SK-N-SH (cell line): Measurements from ENCODE around the gene PLP2. TPM values are rescaled to one million over a fixed set of nuclear protein-coding genes. Genes with fewer than 3 reads are reported as not detected.

Experiments
- CTCF ChIA-PET: fragments of 300-600, 350-600 bp; formaldehyde crosslinking; extraction: SDS; loops from one replicate; lab custom pipeline; 2021; lab: Yijun Ruan, JAX
- POLR2A ChIA-PET: fragments of 350-600 bp; sonication (Branson Sonifier 250); formaldehyde crosslinking; extraction: SDS; loops from one replicate; lab custom pipeline; 2020; ENCODE audit warnings: antibody characterized with exemption, inconsistent platforms; lab: Yijun Ruan, JAX
- DNase-seq: peaks from one replicate; pipeline ENCODE4 v3.0.0; 2012
- H2AFZ ChIP-seq: fragments of 200-600 bp; sonication (generic); 2 replicates; pipeline ENCODE4 v1.8.1; 2016; ENCODE audit warnings: antibody characterized with exemption, mild to moderate bottlenecking, low read depth
- H3F3A ChIP-seq: fragments of 200-600 bp; sonication (generic); replicated peaks from 2 replicates; pipeline ENCODE3; 2016; ENCODE audit warnings: antibody characterized with exemption, mild to moderate bottlenecking; ENCODE audit not compliant: insufficient read depth
- H3K27ac ChIP-seq, 2 experiments: fragments of 200-500 bp in 1 of 2; fragments of 200-600 bp in 1 of 2; sonication (Bioruptor generic) in 1 of 2; sonication (generic), shearing (Covaris generic) in 1 of 2; 2 replicates each; pipeline versions ENCODE4 v1.5.1 to v1.6.1; 2014 to 2016; ENCODE audit warnings: low read depth in 2 of 2, inconsistent platforms in 1 of 2, low read length in 1 of 2, mild to moderate bottlenecking in 1 of 2, mixed read lengths in 1 of 2
- H3K27me3 ChIP-seq: fragments of 200-600 bp; sonication (generic), shearing (Covaris generic); 2 replicates; pipeline ENCODE4 v1.6.1; 2016; ENCODE audit warnings: mixed run types; ENCODE audit not compliant: insufficient read depth
- H3K36me3 ChIP-seq, 2 experiments: fragments of 200-500 bp in 1 of 2; fragments of 200-600 bp in 1 of 2; sonication (Bioruptor generic) in 1 of 2; sonication (generic) in 1 of 2; replicated peaks in 1 of 2; 2 replicates each; pipeline versions ENCODE3 to v1.5.1; 2014 to 2016; ENCODE audit warnings: low read length in 1 of 2, mild to moderate bottlenecking in 1 of 2; ENCODE audit not compliant: insufficient read depth in 2 of 2, control insufficient read depth in 1 of 2
- H3K4me1 ChIP-seq, 2 experiments: fragments of 200-500 bp in 1 of 2; fragments of 200-600 bp in 1 of 2; sonication (Bioruptor generic) in 1 of 2; sonication (generic), shearing (Covaris generic) in 1 of 2; 2 replicates each; pipeline versions ENCODE4 v1.5.1 to v1.6.1; 2014 to 2016; ENCODE audit warnings: low read depth in 1 of 2, low read length in 1 of 2, mixed run types in 1 of 2; ENCODE audit not compliant: insufficient read depth in 2 of 2, control insufficient read depth in 1 of 2
- H3K4me2 ChIP-seq: fragments of 200-600 bp; sonication (generic), shearing (Covaris generic); 2 replicates; pipeline ENCODE4 v1.6.1; 2017; ENCODE audit warnings: mixed run types
- H3K4me3 ChIP-seq, 2 experiments: fragments of 200-500 bp in 1 of 2; fragments of 200-600 bp in 1 of 2; sonication (Bioruptor generic) in 1 of 2; sonication (generic), shearing (Covaris generic) in 1 of 2; 2 replicates each; pipeline versions ENCODE4 v1.5.1 to v1.8.1; 2014 to 2016; ENCODE audit warnings: low read depth in 2 of 2, inconsistent platforms in 1 of 2, low read length in 1 of 2, mild to moderate bottlenecking in 1 of 2, mixed read lengths in 1 of 2, moderate library complexity in 1 of 2
- H3K79me2 ChIP-seq: fragments of 200-600 bp; sonication (generic); 2 replicates; pipeline ENCODE4 v1.8.1; 2017; ENCODE audit warnings: mild to moderate bottlenecking; ENCODE audit not compliant: insufficient read depth
- H3K9ac ChIP-seq: fragments of 200-600 bp; sonication (generic); 2 replicates; pipeline ENCODE4 v1.6.1; 2017; ENCODE audit warnings: mixed run types
- H3K9me2 ChIP-seq: fragments of 200-600 bp; sonication (generic); 2 replicates; pipeline ENCODE4 v1.6.1; 2017; ENCODE audit warnings: mixed run types
- H3K9me3 ChIP-seq: fragments of 200-600 bp; sonication (generic); 2 replicates; pipeline ENCODE4 v1.6.1; 2017; ENCODE audit warnings: mixed run types, mild to moderate bottlenecking, moderate library complexity
- H4K20me1 ChIP-seq: fragments of 200-600 bp; sonication (generic); 2 replicates; pipeline ENCODE4 v1.6.1; 2017; ENCODE audit warnings: mild to moderate bottlenecking, mixed run types; ENCODE audit not compliant: insufficient read depth
- CTCF ChIP-seq: fragments of 200-600 bp; sonication (generic); IDR thresholded peaks from 2 replicates; pipeline ENCODE4 v1.6.1; 2017; ENCODE audit warnings: antibody characterized with exemption, mild to moderate bottlenecking, moderate library complexity
- EP300 ChIP-seq, 2 experiments: IDR thresholded peaks; 2 replicates each; pipeline versions ENCODE4 v1.4.0 to v1.6.1; 2012; ENCODE audit warnings: borderline replicate concordance in 1 of 2, low read depth in 1 of 2, low read length in 1 of 2
- FOXJ3 ChIP-seq: sonication (generic); formaldehyde crosslinking; IDR thresholded peaks from 2 replicates; pipeline ENCODE4 v1.5.1; 2020; ENCODE audit warnings: mild to moderate bottlenecking, missing genetic modification reagents
- MAX ChIP-seq: IDR thresholded peaks from 2 replicates; pipeline ENCODE4 v1.4.0; 2012; ENCODE audit warnings: low read depth
- NFIC ChIP-seq: IDR thresholded peaks from 2 replicates; pipeline ENCODE4 v1.4.0; 2012; ENCODE audit warnings: borderline replicate concordance
- PBX3 ChIP-seq: IDR thresholded peaks from 2 replicates; pipeline ENCODE4; 2012
- RAD21 ChIP-seq: IDR thresholded peaks from 2 replicates; pipeline ENCODE4 v1.6.1; 2012; ENCODE audit warnings: mild to moderate bottlenecking, low read length
- RCOR1 ChIP-seq: fragments of 150-350 bp; IDR thresholded peaks from 2 replicates; pipeline ENCODE4 v1.6.1; 2017; ENCODE audit warnings: antibody characterized with exemption, low read length
- REST ChIP-seq: IDR thresholded peaks from 2 replicates; pipeline ENCODE4 v1.6.1; 2012; ENCODE audit warnings: mild to moderate bottlenecking, low read depth, low read length, moderate library complexity
- RXRA ChIP-seq: IDR thresholded peaks from 2 replicates; pipeline ENCODE4 v1.4.0; 2012; ENCODE audit warnings: low read depth, mild to moderate bottlenecking, borderline replicate concordance
- TCF12 ChIP-seq: IDR thresholded peaks from 2 replicates; pipeline ENCODE4 v1.4.0; 2012
- USF1 ChIP-seq: IDR thresholded peaks from 2 replicates; pipeline ENCODE4 v1.4.0; 2012; ENCODE audit warnings: low read depth, borderline replicate concordance
- YY1 ChIP-seq: IDR thresholded peaks from 2 replicates; pipeline ENCODE4 v1.4.0; 2012; ENCODE audit warnings: low read depth, mild to moderate bottlenecking
- ZBTB33 ChIP-seq: IDR thresholded peaks from 2 replicates; pipeline ENCODE4 v1.4.0; 2012; ENCODE audit warnings: low read depth, borderline replicate concordance
- WGBS: methylation state at CpG from one replicate; pipeline ENCODE4 v1.1.6; 2017; ENCODE audit warnings: low lambda C conversion rate; 5-methylcytosine and 5-hydroxymethylcytosine counted together
- polyA plus RNA-seq, 3 experiments: library from polyadenylated mRNA; depleted of rRNA; stranded (reverse); fragments of >200 nt; gene quantifications; 2 replicates each; pipeline ENCODE4 v1.2.3, GENCODE V29; 2012

The PLP2 gene
- polyA plus RNA-seq, 1 of the 3 experiments (the other 2 are of a cell fraction) = 146 TPM

GRCh38 chrX:49214416-49214815, 42.7 kb downstream of the PLP2 start:
- no peak overlapping the region for H3K9ac ChIP-seq
- H3K27ac ChIP-seq = no peak overlapping the region
- no peak overlapping the region for H3K4me2 ChIP-seq
- H3K79me2 ChIP-seq = no peaks in the 10 kb centered on the region
- no peaks in the 10 kb centered on the region for H3F3A ChIP-seq
- no peaks in the 10 kb centered on the region for H3K36me3 ChIP-seq
- TF ChIP-seq PBX3 = no peak
- no peak for TF ChIP-seq ZBTB33
- TF ChIP-seq NFIC = no peak
- no peak for TF ChIP-seq MAX
- no peak for TF ChIP-seq RAD21
- no peak for TF ChIP-seq REST
- no peak for TF ChIP-seq FOXJ3 (CRISPR knock-in tag)
- TF ChIP-seq USF1 = no peak
- no peak for TF ChIP-seq EP300 (IDR thresholded peaks at IDR 0.05; ENCODE audit: borderline replicate concordance in 1 of 2, low read depth in 1 of 2, low read length in 1 of 2)
- TF ChIP-seq TCF12 = no peak
- no peak for TF ChIP-seq CTCF
- no peak for TF ChIP-seq RCOR1
- TF ChIP-seq YY1 = no peak
- no peak for TF ChIP-seq RXRA
- no peak overlapping the region for H2AFZ ChIP-seq
- H3K9me3 ChIP-seq = no peaks in the 10 kb centered on the region
- WGBS = 25% methylated on average over 2 of the region's 2 CpGs
- H4K20me1 ChIP-seq = no peaks in the 10 kb centered on the region
- ChIA-PET CTCF (no interaction called here), POLR2A (no interaction called here)
- H3K9me2 ChIP-seq = no peaks in the 10 kb centered on the region
- no peak overlapping the region for H3K4me3 ChIP-seq
- H3K4me1 ChIP-seq = no peaks in the 10 kb centered on the region
- peaks cover 18% of the 10 kb centered on the region; the same call in 1 of the 2 replicates for H3K27me3 ChIP-seq
- no peak for DNase-seq
